Keratinocyte (primary cell): ENCODE results near the gene ATF6B. TPM values are rescaled to one million over a fixed set of nuclear protein-coding genes. Genes with fewer than 3 reads are reported as not detected.

Experiments
- DNase-seq: peaks from one replicate; pipeline ENCODE4 v3.0.0-alpha.2; 2011; ENCODE audit warnings: low read depth, missing footprints, low spot score
- FAIRE-seq: peaks from 2 replicates; lab custom pipeline; 2011; peaks lifted over from hg19 to GRCh38; lab: Jason Lieb, UNC
- H2AFZ ChIP-seq: 2 replicates; pipeline ENCODE4 v1.6.0; 2012; ENCODE audit warnings: low read length, control low read depth, inconsistent platforms; ENCODE audit not compliant: control insufficient read depth
- H3K27ac ChIP-seq: 2 replicates; pipeline ENCODE4 v1.5.1; 2011; ENCODE audit warnings: low read length; ENCODE audit not compliant: control insufficient read depth, insufficient read depth
- H3K27me3 ChIP-seq: 3 replicates; pipeline ENCODE4 v1.6.0; 2011; ENCODE audit warnings: low read length; ENCODE audit not compliant: control insufficient read depth, insufficient read depth; ENCODE audit errors: extremely low read depth
- H3K36me3 ChIP-seq, 2 experiments: 2 replicates in 1 of 2; 3 replicates in 1 of 2; pipeline ENCODE4 v1.5.1; 2011; ENCODE audit warnings: low read length in 2 of 2, mild to moderate bottlenecking in 1 of 2; ENCODE audit not compliant: control insufficient read depth in 2 of 2, insufficient read depth in 2 of 2; ENCODE audit errors: extremely low read depth in 1 of 2
- H3K4me1 ChIP-seq: 3 replicates; pipeline ENCODE4 v1.5.1; 2011; ENCODE audit warnings: low read length; ENCODE audit not compliant: control insufficient read depth, insufficient read depth; ENCODE audit errors: extremely low read depth
- H3K4me2 ChIP-seq: 3 replicates; pipeline ENCODE4 v1.6.0; 2011; ENCODE audit warnings: low read depth, low read length; ENCODE audit not compliant: control insufficient read depth, insufficient read depth; ENCODE audit errors: extremely low read depth
- H3K4me3 ChIP-seq, 3 experiments: fragments of 200-600 bp in 1 of 3; sonication (generic) in 1 of 3; 2 replicates in 2 of 3; 3 replicates in 1 of 3; pipeline ENCODE4 v1.5.1; 2011 to 2016; ENCODE audit warnings: low read length in 3 of 3, mild to moderate bottlenecking in 3 of 3, control low read depth in 2 of 3, inconsistent platforms in 1 of 3, low read depth in 1 of 3, mixed read lengths in 1 of 3, mixed run types in 1 of 3, moderate library complexity in 1 of 3; ENCODE audit not compliant: control insufficient read depth in 2 of 3, insufficient read depth in 2 of 3; ENCODE audit errors: extremely low read depth in 1 of 3
- H3K79me2 ChIP-seq: 2 replicates; pipeline ENCODE4 v1.6.0; 2012; ENCODE audit warnings: low read length; ENCODE audit not compliant: control insufficient read depth, insufficient read depth
- H3K9ac ChIP-seq: 3 replicates; pipeline ENCODE4 v1.6.0; 2011; ENCODE audit warnings: low read length; ENCODE audit not compliant: control insufficient read depth, insufficient read depth; ENCODE audit errors: extremely low read depth
- H3K9me1 ChIP-seq: 3 replicates; pipeline ENCODE4 v1.6.0; 2011; ENCODE audit warnings: low read length; ENCODE audit not compliant: control insufficient read depth, insufficient read depth; ENCODE audit errors: extremely low read depth
- H3K9me3 ChIP-seq: 2 replicates; pipeline ENCODE4 v1.5.1; 2012; ENCODE audit warnings: low read depth, low read length; ENCODE audit not compliant: control insufficient read depth
- H4K20me1 ChIP-seq: 3 replicates; pipeline ENCODE4 v1.6.0; 2011; ENCODE audit warnings: low read length; ENCODE audit not compliant: control insufficient read depth, insufficient read depth; ENCODE audit errors: extremely low read depth
- EZH2 ChIP-seq: IDR thresholded peaks from one replicate; pipeline ENCODE4 v1.6.1; 2012; ENCODE audit warnings: inconsistent platforms, mild to moderate bottlenecking, low read length, moderate library complexity
- dilution Hi-C: fragments of 300-500 bp; cut with MboI; formaldehyde crosslinking; loops from one replicate; pipeline ENCODE4 v1.7.0; 2020; ENCODE audit warnings: low sequenced_read_pairs; ENCODE audit not compliant: extremely low pct_ligation_motif_present
- polyA plus RNA-seq, 5 experiments: library from polyadenylated mRNA; depleted of rRNA in 3 of 5; stranded (reverse) in 3 of 5; stranded (forward) in 1 of 5; unstranded in 1 of 5; fragments of >200 nt; gene quantifications; 1 replicate in 1 of 5; 2 replicates in 3 of 5; 3 replicates in 1 of 5; pipeline versions ENCODE4 v1.2.1 to v1.2.3, GENCODE V29; 2011 to 2012; ENCODE audit warnings: missing spikeins in 2 of 5, low read depth in 1 of 5, low replicate concordance in 1 of 5
- TF ChIP-seq, protein P1 (sequence below), 3 experiments: IDR thresholded peaks in 1 of 3; conservative IDR thresholded peaks in 1 of 3; optimal IDR thresholded peaks in 1 of 3; 2 replicates in 2 of 3; 3 replicates in 1 of 3; pipeline versions ENCODE3 to v1.5.1; 2011; ENCODE audit warnings: low read length in 3 of 3, mild to moderate bottlenecking in 3 of 3, moderate library complexity in 2 of 3, control low read depth in 1 of 3, inconsistent platforms in 1 of 3; ENCODE audit not compliant: insufficient read depth in 2 of 3; ENCODE audit errors: extremely low read depth in 1 of 3

ATF6B gene
- polyA plus RNA-seq, 1 donor (not counting 4 experiments of a cell fraction or from before 2014, with no cell fraction given) = 30.4 TPM

DNA sequence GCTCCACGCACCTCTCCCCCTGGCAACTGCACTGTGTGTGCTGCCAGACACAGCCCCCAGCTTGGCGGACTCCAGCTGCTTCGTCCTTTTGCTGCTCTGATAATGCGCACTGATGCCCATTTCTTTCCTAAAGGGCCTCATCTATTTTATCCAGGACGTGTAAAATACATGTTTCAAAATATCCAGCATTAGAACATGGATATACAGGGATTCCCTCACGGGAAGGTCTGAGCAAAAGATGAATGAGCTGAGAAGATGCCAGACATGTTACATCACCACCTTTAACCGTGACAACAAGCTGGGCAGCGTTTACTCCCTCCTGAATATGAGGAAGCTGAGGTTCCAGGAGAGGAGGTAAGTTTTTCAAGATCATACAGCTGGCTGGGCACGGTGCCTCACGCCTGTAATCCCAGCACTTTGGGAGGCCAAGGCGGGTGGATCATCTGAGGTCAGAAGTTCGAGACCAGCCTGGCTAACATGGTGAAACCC is 51.7 kb downstream of the ATF6B start:
- peak; percentile 55 for FAIRE-seq

DNA sequence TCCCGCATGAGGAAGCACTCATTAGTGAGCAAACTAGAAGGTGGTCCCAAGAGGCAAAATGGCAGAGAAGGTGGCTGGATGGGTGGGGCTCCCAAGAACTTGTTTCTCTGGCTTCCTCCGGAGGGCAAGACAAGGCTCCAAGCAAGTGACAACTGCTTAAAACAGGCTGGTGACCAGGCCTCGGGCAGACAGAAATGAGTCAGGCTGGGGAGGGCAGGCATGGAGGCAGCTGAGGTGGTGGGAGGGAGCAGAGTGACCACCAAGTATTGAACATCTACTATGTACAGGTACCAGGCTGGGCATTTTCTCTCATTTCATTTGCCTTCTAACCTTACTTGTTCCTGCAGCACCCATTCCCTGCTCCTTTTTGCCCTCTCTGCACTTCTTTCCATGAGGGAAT is 52.3 kb downstream of the ATF6B start:
- Histone ChIP-seq H3K9ac (no peak overlapping the region), H3K4me3 (no peak overlapping the region), H2AFZ (no peak overlapping the region), H3K4me1 (peaks cover 12% of the 10 kb centered on the region), H4K20me1 (no peaks in the 10 kb centered on the region), H3K27ac (no peak overlapping the region), H3K79me2 (no peaks in the 10 kb centered on the region), H3K36me3 (no peaks in the 10 kb centered on the region), H3K9me3 (no peaks in the 10 kb centered on the region), H3K4me2 (no peak overlapping the region), H3K9me1 (no peaks in the 10 kb centered on the region), H3K27me3 (peaks cover under 1% of the 10 kb centered on the region)
- TF ChIP-seq EZH2 = no peak
- dilution Hi-C loops = no loop called here
- FAIRE-seq (no peak), DNase-seq (no peak)

More for the DNA sequence above, 51.7 kb downstream of the ATF6B start:
- TF ChIP-seq, protein P1, sequence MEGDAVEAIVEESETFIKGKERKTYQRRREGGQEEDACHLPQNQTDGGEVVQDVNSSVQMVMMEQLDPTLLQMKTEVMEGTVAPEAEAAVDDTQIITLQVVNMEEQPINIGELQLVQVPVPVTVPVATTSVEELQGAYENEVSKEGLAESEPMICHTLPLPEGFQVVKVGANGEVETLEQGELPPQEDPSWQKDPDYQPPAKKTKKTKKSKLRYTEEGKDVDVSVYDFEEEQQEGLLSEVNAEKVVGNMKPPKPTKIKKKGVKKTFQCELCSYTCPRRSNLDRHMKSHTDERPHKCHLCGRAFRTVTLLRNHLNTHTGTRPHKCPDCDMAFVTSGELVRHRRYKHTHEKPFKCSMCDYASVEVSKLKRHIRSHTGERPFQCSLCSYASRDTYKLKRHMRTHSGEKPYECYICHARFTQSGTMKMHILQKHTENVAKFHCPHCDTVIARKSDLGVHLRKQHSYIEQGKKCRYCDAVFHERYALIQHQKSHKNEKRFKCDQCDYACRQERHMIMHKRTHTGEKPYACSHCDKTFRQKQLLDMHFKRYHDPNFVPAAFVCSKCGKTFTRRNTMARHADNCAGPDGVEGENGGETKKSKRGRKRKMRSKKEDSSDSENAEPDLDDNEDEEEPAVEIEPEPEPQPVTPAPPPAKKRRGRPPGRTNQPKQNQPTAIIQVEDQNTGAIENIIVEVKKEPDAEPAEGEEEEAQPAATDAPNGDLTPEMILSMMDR (optimal IDR thresholded peaks at IDR 0.05 in 1 of 3, IDR thresholded peaks at IDR 0.05 in 1 of 3, conservative IDR thresholded peaks at IDR 0.05 in 1 of 3; ENCODE audit: extremely low read depth in 1 of 3, insufficient read depth in 2 of 3, low read length in 3 of 3) = no peak
- TF ChIP-seq EZH2 = no peak
- no peak overlapping the region for H3K4me3 ChIP-seq
- dilution Hi-C loops = no loop called here
- H3K4me1 ChIP-seq = peaks cover 16% of the 10 kb centered on the region
- no peaks in the 10 kb centered on the region for H3K9me1 ChIP-seq
- H3K9me3 ChIP-seq = no peaks in the 10 kb centered on the region
- DNase-seq = peak; percentile 49
- peaks cover 5% of the 10 kb centered on the region for H3K27me3 ChIP-seq
- H4K20me1 ChIP-seq = no peaks in the 10 kb centered on the region
- H3K4me2 ChIP-seq = no peak overlapping the region
- no peak overlapping the region for H2AFZ ChIP-seq
- no peak overlapping the region for H3K9ac ChIP-seq
- no peaks in the 10 kb centered on the region for H3K36me3 ChIP-seq
- no peaks in the 10 kb centered on the region for H3K79me2 ChIP-seq
- H3K27ac ChIP-seq = no peak overlapping the region

DNA sequence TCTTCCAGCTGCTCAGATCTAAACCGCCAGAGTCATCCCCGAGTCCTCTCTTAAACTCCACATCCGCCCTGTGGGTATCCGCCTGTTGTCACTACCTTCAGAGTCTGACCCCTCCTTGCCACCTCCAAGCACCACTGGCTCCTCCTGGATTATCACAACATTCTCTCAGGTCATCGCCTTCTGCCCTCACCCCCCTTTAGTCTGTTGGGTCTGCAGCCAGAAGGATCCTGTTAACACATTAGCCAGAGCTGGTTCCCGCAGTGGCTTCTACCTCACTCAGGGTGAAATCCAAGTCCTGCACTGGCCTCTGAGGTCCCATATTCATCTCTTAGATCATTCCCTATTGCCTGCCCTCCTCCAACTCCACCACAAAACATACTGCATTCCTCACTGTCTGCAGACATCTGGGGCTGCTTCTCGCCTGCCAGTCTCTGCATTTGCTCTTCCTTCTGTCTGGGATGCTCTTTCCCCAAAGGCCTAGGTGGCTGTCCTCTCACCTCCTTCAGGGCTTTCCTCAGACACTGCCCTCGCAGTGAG is 53.0 kb downstream of the ATF6B start:
- no peak for DNase-seq
- Histone ChIP-seq H3K27me3 (no peaks in the 10 kb centered on the region), H3K36me3 (no peaks in the 10 kb centered on the region), H3K27ac (no peak overlapping the region), H3K4me2 (no peak overlapping the region), H3K79me2 (no peaks in the 10 kb centered on the region), H3K4me3 (no peak overlapping the region), H2AFZ (no peak overlapping the region), H3K9me1 (no peaks in the 10 kb centered on the region), H3K9me3 (no peaks in the 10 kb centered on the region), H3K4me1 (peaks cover 11% of the 10 kb centered on the region), H4K20me1 (no peaks in the 10 kb centered on the region), H3K9ac (no peak overlapping the region)
- FAIRE-seq = no peak
- dilution Hi-C loops = no loop called here
- TF ChIP-seq EZH2 = no peak
- TF ChIP-seq, protein P1 (optimal IDR thresholded peaks at IDR 0.05 in 1 of 3, IDR thresholded peaks at IDR 0.05 in 1 of 3, conservative IDR thresholded peaks at IDR 0.05 in 1 of 3; ENCODE audit: extremely low read depth in 1 of 3, insufficient read depth in 2 of 3, low read length in 3 of 3) = no peak
